ENCODE results near the gene LSM12.
A peak's percentile ranks its signal among the peaks of the same experiment; 100 is the strongest.

Gene LSM12

DNA sequence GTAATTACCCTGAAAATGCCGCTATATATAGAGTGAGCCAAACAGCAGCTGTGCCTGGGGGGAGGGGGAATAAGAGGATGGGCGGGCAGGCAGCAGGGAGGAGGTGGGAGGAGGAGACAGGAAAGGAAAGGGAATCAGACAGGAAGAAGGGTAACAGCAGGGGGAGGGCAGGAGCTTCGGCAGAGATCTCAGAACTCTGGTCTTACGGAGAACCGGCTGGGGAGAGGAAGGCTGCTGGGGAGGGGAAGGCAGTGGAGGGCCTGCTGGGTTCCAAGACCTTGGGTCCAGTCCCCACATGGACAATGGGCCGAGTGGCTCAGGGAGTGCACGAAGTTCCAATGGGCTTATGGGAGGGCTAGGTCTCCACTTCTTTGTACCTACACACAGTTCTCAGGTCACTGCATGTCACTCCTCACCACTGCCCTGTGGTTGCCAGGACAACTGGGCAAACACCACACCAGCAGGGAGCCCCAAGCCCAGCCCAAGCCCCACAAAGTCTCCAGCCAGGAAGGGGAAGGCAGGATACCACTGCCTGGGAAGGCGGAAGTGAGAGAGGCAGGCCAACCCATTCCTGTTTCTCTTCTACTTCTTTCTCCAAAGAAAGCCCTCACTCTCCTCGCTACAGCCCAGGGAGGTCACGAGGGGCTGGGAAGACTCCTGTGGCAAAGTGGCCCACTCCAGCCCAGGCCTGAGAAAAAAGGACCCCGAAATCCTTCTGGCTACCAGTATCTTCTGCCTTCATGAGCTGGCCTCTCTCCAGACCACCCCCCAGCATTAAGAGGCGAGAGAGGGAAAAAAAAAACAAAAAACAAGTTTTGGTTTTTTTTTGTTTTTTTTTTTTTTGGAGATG, 29.4 kb upstream of the LSM12 start:
- no peak for DNase-seq (ENCODE audit: low read depth)

- DNase-seq (ENCODE audit: low read depth), result no peak
These were observed 28.8 kb upstream of the LSM12 start for GRCh38 chr17:44095388-44095646.

- no peak for DNase-seq (ENCODE audit: low read depth)
These were observed 28.4 kb upstream of the LSM12 start for GRCh38 chr17:44094701-44095387.

DNA sequence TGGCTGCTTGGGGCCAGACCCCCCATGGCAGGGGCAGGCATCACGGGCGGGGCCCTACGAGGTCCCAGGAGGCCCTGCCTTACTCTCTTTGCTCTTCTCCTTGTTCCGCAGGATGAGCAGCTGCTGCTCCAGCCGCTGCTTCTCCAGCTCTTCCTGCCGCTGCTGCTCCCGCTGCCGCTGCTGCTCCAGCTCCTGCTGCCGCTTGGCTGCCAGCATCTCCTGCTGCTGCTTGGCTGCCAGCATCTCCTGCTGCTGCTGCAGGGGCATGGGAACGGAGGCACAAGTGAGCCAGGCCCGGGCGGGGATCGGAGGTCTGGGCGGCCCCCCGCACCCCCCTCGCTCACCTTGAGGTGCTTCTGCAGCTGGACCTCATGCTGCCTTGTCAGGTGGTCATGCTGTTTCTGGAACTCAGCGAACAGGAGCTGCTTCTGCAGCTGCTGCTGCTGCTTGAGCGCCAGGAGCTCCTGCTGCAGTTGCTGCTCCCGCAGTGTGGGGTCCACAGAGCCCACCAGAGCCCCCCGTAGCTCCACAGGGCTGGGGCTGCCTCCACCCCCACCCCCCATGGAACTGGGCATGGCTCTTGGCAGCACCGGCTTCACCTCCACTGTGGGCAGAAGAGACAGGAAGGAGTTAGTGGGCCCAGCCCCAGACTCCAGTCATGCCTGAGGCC, 26.9 kb upstream of the LSM12 start:
- DNase-seq (ENCODE audit: low read depth), result no peak

DNA sequence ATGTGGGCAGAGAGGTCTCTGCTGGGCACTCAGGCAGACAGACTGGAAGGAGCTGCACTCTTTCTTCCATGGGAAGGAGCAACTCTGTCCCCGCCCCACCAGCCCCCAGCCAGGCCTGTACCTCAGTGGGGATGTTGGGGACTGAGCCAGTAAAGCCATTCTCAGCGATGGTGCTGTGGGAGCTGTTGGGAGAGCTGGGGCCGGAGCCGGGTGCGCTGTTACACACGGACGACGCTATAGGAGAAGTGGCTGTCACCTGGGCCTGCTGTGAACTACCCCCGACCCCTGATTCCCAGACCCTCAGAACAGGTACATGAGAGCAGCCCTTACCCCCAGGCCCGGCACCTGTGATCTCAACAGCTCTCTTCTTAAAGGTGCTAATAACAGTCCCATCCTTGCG, 25.6 kb upstream of the LSM12 start:
- no peak for DNase-seq (ENCODE audit: low read depth)

DNA sequence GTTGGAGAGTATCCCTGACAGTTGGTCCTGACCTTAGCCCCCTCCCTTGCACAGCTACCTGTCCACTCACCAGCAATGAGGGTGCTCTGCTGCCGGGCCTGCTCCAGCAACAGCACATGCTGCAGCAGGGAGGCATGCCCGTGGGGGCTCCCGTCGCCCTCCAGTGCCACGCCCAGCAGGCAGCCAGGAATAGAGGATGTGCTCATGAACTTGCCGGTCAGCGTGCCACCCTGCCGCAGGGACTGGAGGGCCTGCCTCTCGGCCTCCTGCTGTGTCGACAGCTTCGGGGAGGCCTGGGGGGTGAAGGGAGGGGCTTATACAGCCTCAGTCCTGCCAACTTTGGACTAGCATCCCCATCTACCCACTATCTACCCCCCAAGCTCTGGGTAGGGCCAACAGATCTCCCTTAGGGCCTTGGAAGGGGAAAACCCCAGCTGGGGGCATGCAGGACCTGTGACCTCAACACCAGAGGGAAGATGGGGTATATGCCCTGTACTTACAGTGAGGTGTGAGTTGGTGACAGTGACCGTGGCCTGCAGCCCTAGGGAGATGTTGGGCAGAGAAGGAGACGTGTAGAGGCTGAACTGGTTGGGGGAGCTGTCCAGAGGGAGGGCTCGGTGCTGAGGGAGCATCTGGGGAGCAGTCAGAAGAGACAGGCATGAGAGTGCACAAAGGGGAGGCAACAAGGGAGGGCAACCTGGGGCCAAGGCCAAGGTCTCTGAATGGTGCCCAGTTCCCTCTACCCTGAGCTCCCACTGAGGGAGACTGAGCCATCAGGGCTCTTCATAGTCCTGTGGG, 24.9 kb upstream of the LSM12 start:
- no peak for DNase-seq (ENCODE audit: low read depth)

DNA sequence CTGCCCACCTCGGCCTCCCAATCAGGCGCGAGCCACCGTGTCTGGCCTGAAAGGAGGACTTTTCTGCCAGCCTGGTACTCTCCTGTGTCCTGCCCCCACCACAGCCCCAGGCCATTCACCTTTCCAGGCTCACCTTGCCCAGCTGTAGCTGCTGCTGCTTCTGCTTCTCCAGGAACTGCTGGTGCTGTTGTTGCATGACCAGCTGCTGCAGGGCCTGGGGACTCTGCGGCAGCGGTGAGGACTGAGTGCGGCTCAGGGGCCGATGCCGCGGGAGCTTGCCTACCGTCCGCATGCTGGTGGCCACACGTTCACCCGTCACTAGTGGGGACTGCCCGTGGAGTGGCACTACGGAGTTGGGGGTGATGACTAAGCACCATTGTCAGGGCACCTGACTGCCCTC, 21.8 kb upstream of the LSM12 start:
- DNase-seq (ENCODE audit: low read depth), result no peak

DNA sequence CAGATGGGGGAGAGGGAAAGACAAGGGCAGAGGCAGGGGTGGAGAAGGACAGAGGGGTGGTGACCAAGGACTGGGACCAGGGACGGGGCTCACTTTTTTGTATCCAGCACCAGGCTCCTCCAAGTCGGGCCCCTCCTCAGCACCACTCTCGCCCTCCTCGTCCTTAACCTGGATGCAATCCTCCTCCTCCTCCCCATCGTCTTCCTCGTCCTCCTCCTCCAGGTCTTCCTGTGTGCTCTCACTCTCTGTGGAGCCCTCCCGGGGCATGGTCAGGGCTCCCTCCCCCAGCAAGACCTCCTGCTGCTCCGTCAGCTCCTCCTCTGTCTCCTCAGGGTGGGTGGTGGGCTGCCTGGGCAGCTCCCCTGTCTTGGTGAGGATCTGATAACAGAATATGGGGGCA, 20.8 kb upstream of the LSM12 start:
- no peak for DNase-seq (ENCODE audit: low read depth)

GRCh38 chr17:44086364-44087311, 20.2 kb upstream of the LSM12 start:
- DNase-seq (ENCODE audit: low read depth), result peak; percentile 30

- DNase-seq (ENCODE audit: low read depth), result no peak
These were observed 19.4 kb upstream of the LSM12 start for GRCh38 chr17:44085908-44086307.

DNA sequence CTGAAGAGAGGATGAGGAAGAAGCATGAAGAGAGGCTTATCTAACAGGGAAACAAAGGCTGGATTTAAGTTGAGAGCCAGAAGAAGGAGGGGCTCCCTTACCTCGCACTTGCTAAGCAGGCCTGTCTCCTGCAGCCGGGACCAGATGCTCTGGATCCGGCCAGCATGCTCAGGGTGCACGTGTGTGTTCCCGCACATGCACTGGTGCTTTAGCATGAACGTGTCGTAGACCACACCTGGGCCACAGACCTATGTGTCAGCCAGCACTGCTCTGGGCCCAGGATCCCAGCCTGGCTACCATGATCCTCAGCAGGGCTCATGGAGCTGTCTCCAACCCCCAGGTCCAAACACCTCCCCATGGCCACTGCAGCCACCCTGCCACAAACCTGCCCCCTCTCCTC, 18.4 kb upstream of the LSM12 start:
- no peak for DNase-seq (ENCODE audit: low read depth)

DNA sequence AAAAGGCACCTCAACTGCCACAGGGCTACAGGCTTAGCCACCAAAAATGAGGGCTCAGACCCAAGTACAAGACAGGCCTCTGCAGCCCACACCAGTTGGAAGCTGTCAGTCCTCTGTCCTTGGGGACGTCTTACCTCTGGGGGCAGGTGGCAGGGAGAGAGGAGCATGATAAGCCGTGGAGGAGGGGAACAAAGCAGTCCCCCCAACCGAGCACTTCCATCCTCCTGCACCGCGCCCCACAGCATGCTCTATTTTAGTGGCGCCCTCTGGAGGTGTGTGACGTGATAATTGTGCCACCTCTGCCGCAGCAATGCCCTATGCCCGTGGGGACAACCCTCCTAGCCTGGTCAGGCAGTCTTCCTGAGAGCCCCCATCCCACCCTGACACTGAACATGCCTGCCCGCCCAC, 17.7 kb upstream of the LSM12 start:
- DNase-seq (ENCODE audit: low read depth), result no peak

- no peak for DNase-seq (ENCODE audit: low read depth)
These were observed 16.9 kb upstream of the LSM12 start for GRCh38 chr17:44083250-44083849.

- DNase-seq (ENCODE audit: low read depth), result no peak
These were observed 15.9 kb upstream of the LSM12 start for GRCh38 chr17:44082256-44082927.

DNA sequence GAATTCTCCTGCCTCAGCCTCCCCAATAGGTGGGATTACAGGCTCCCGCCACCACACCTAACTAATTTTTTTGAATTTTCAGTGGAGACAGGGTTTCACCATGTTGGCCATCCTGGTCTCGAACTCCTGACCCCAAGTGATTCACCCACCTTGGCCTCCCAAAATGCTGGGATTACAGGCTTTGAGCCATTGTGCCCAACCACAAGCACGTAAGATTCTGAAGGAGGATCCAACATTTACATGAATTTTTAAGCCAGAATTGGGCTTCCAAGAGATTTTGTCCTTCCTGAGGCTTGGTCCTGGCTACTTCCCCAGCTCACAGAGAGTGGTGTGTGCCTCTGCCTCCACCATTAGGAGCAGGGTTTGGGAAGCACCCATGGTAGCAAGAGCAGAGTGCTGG, 15.2 kb upstream of the LSM12 start:
- no peak for DNase-seq (ENCODE audit: low read depth)

DNA sequence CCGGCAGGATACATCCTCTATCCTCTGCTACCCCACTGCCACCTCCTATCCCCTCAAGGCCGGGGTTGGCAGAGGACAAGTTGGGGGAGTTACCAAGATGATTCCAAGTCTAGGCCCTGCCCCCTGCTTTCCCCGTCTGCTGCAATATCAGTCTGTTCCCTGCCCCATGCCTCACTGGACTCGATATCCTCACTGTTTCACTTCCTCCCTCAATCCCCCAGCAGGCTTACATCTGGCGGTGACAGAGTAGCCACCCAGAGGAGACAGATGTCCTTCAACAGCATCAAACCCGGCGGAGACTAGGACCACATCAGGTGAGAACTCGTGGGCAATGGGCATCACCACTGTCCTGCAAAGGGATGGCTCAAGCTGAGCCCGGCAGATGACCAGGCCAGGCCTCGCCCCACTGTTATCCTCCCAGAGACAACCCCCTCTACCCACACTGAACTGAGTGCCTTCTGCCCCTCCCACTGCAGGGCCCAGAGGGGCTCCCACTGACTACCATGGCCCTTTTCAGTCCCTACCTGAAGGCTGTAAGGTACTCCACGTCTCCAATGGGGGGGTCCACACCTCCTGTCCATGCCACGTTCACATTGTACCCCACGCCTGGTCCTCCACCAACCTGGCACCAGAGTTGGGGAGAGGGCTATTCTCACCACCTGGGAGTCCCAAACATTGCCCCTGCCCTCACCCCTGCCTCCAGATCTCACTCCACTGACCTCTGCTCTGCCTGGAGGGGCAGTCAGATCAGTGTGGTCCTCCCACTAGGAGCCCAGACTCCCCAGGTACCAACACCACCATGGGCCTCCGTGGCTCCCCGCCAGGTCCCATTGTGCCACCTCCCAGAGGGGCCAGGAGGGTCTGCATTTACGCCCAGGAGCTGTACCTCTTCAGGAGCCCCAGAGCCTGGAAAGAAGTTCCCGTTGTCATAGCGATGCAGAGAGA, 13.7 kb upstream of the LSM12 start:
- no peak for DNase-seq (ENCODE audit: low read depth)

- no peak for DNase-seq (ENCODE audit: low read depth)
These were observed 11.9 kb upstream of the LSM12 start for GRCh38 chr17:44078412-44078811.

DNA sequence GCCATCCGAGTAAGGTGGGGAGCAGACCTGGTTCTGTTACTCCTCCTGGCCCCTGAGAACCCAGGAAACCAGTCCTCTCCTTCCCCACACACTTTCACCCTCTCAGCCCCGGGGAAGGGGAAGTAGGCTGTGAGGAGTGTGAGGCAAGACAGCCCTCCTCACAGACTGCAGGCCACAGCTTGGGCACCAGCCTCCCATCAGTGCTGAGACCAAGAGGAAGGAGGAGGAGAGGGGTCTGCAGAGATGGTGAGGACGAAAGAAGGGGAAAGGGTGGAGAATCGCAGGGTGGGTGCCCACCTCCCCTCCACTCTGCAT, 11.1 kb upstream of the LSM12 start:
- DNase-seq (ENCODE audit: low read depth), result no peak

Data from activated T-cell treated with anti-CD3 and anti-CD28 coated beads for 1 hour (primary cell).